Lower leg skin (tissue), 4 donors: Measurements from ENCODE around the gene NR1D1. TPM values are rescaled to one million over a fixed set of nuclear protein-coding genes. Genes with fewer than 3 reads are reported as not detected.

Experiments
- DNase-seq, 2 donors: peaks; one replicate each; pipeline ENCODE4 v3.0.0-alpha.2; 2019; ENCODE audit warnings: low spot score in 2 of 2
- H3K4me3 ChIP-seq: fragments of 200-600 bp; sonication (generic); 2 replicates; pipeline ENCODE4 v1.5.1; 2017; ENCODE audit warnings: mild to moderate bottlenecking, low read depth; ENCODE audit not compliant: poor library complexity, severe bottlenecking
- CTCF ChIP-seq, 3 donors: fragments of 450-650 bp; IDR thresholded peaks; one replicate each; pipeline ENCODE4 v1.5.1; 2016; ENCODE audit warnings: antibody characterized with exemption in 3 of 3, mild to moderate bottlenecking in 3 of 3, moderate library complexity in 2 of 3
- POLR2A ChIP-seq, 2 donors: fragments of 450-650 bp; IDR thresholded peaks; one replicate each; pipeline ENCODE4 v1.6.1; 2016 to 2017; ENCODE audit warnings: antibody characterized with exemption in 2 of 2, mild to moderate bottlenecking in 1 of 2, moderate library complexity in 1 of 2
- WGBS, 2 donors: methylation state at CpG; one replicate each; pipeline ENCODE4 v1.1.5; 2018; 5-methylcytosine and 5-hydroxymethylcytosine counted together
- intact Hi-C: fragments of 100-400 bp; cut with DNase I; formaldehyde crosslinking; loops from one replicate; pipeline ENCODE4 v1.15.0; 2023; ENCODE audit warnings: low total_unique reads
- total RNA-seq, 4 donors: library from RNA; depleted of rRNA; stranded (reverse); fragments of >200 nt; gene quantifications; one replicate each; pipeline ENCODE4 v1.1.0, GENCODE V29; 2016

NR1D1 gene
- total RNA-seq, 4 donors from 2014 or later = 111 to 194 (median 148) TPM

GRCh38 chr17:40122999-40123810 lies 22.8 kb upstream of the NR1D1 start:
- DNase-seq = no peak
- 0 to 1% methylated on average over 24 to 37 of the region's 43 CpGs for WGBS, 2 donors
- intact Hi-C loops = no loop called here
- TF ChIP-seq POLR2A (IDR thresholded peaks at IDR 0.05) = no peak
- TF ChIP-seq CTCF (IDR thresholded peaks at IDR 0.05) = no peak
- peak overlapping the region; percentile 89 for H3K4me3 ChIP-seq

GRCh38 chr17:40122136-40122998 lies 22.0 kb upstream of the NR1D1 start:
- intact Hi-C loops = no loop called here
- DNase-seq = peak in 1 of 2 donors; percentile 91
- TF ChIP-seq CTCF (IDR thresholded peaks at IDR 0.05) (no peak), POLR2A (IDR thresholded peaks at IDR 0.05) (no peak)
- H3K4me3 ChIP-seq = peak overlapping the region; percentile 89
- WGBS, 2 donors = 0% methylated on average over 11 to 42 of the region's 97 CpGs

- DNase-seq = peak; percentile 87 to 98
- WGBS, 2 donors = 1% methylated on average over 71 to 78 of the region's 82 CpGs
- intact Hi-C loops = no loop called here
These were observed 21.1 kb upstream of the NR1D1 start, which contains the start of gene MSL1 for GRCh38 chr17:40121181-40122135. TSS of gene MSL1 (plus strand) at chr17:40121971. CDS start at chr17:40122613, 642 bp downstream.

GRCh38 chr17:40115101-40115436 lies 14.7 kb upstream of the NR1D1 start:
- intact Hi-C loops = loop anchor here (10.0 kb wide), 2 partner anchors 50 to 230 kb away; no protein-coding TSS in a partner anchor
- WGBS, 2 donors = 59 to 63% methylated on average over 2 of the region's 2 CpGs
- H3K4me3 ChIP-seq = no peak overlapping the region
- TF ChIP-seq POLR2A (IDR thresholded peaks at IDR 0.05) = no peak
- no peak for TF ChIP-seq CTCF (IDR thresholded peaks at IDR 0.05)
- DNase-seq = no peak

More at GRCh38 chr17:40121181-40122135, 21.1 kb upstream of the NR1D1 start, which contains the start of gene MSL1:
- H3K4me3 ChIP-seq = peak within 1 kb of the TSS; percentile 89
- TF ChIP-seq CTCF (IDR thresholded peaks at IDR 0.05) (no peak), POLR2A (IDR thresholded peaks at IDR 0.05) (peak in 1 of 2 donors; percentile 44)

- H3K4me3 ChIP-seq = no peak overlapping the region
- intact Hi-C loops = loop anchor here (10.0 kb wide), 2 partner anchors 51 to 231 kb away; no protein-coding TSS in a partner anchor
- DNase-seq = no peak
- 33 to 40% methylated on average over 5 of the region's 5 CpGs for WGBS, 2 donors
- TF ChIP-seq CTCF (IDR thresholded peaks at IDR 0.05) (no peak), POLR2A (IDR thresholded peaks at IDR 0.05) (no peak)
These were observed 13.5 kb upstream of the NR1D1 start for GRCh38 chr17:40113907-40114245.
